ENCODE results near the gene SPOCK1.

Gene SPOCK1

DNA sequence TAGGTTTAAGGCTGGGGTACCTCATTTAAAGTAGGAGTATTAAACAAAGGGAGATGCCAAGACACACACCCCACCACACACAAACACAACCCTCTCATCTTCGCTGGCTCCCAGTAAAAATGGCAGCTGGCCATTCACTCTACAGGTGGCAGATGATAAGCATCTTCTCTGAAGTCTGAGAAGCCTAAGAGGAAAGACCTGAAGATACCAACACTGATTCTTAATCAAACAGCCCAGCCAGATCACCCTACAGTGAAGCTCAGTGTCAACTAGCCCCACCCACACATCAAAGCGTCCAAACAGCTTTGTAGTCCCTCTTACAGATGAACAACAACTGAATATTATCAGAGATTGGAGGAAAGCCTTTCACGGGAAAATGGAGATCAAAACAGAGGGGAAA, 59.5 kb downstream of the SPOCK1 start:
- DNase-seq, result no peak

DNA sequence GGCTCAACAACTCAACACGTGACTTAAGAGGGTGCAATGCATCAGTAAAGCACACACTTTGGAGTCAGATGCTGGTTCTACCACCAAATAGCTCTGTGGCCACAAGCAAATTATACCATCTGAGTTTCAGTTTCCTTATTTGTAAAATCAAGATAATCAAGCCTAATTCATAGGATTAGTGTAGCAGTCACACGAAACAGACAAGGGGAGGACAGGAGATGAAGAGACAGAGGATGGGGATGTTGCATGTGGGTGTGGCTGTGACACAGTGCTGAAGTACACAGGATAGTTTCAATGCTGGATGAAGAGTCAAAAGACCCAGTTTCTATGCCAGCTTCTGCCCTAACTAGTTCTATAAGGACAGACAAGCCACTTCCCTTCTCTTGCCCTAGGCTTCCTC, 60.2 kb downstream of the SPOCK1 start:
- no peak for DNase-seq

DNA sequence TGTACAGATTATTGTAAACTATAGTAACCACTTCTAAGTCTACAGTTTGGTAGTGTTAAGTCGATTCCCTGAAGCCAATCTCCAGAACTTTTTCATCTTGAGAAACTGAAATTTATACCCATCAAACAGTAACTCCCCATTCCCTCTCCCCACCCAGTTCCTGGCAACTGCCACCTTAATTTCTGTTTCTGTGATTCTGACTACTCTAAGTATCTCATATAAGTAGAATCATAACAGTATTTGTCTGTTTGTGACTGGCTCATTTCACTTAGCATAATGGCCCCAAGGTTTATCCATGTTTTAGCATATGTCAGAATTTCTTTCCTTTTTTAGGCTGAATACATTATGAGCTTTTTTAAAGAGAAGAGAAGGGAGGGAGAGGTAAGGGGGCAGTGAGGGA, 61.4 kb downstream of the SPOCK1 start:
- DNase-seq, result no peak

DNA sequence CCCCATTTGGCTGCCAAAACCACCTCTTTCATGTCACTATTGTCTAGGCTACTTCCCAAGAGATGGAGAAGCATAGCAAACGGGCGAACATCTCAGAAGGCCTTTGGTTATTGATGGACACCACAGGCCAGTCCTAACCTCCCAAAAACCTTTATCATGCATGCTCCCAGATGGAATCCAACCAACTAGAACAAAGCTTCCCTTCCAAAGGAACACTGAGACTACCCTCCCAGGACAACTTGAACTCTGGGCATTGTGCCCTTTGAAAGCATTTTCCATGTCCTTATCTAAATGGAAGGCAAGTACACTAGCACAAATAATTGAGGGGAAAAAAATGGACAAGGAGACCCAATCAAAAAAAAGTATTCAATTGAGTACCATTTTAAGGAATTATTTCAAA, 65.6 kb downstream of the SPOCK1 start:
- no peak for DNase-seq

DNA sequence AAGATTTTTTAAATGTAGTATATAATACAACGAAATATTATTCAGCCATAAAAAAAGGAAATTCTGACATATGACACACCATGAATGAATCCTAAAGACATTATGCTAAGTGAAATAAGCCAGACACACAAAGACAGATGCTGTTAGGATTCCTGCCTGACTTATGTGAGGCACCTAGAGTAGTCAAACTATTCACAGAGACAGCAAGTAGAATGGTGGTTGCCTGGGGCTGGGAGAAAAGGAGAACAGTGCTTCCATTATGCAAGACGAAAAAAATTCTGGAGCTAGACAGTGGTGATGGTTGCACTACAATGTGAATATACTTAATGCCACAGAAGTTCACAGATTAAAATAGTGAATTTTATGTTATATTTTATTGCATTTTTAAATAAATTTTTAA, 66.8 kb downstream of the SPOCK1 start:
- DNase-seq, result no peak

DNA sequence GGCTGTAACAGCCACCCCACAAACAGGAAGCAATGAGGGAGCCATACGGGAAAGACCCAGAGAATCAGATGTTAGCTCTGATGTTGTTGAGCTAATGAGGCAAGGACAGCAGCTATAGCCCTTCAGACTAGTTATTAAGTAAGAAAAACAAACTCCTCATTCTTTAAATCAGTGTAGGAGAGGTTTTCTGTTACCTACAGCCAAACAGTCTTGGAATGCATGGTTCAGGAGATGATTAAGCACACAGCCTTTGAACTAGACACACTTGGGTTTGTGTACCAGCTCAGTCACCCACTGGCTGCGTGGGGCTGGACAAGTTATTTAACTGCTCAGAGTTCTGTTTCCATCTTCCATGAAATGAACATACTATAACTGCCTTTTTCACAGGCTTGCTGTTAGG, 68.1 kb downstream of the SPOCK1 start:
- DNase-seq, result no peak

DNA sequence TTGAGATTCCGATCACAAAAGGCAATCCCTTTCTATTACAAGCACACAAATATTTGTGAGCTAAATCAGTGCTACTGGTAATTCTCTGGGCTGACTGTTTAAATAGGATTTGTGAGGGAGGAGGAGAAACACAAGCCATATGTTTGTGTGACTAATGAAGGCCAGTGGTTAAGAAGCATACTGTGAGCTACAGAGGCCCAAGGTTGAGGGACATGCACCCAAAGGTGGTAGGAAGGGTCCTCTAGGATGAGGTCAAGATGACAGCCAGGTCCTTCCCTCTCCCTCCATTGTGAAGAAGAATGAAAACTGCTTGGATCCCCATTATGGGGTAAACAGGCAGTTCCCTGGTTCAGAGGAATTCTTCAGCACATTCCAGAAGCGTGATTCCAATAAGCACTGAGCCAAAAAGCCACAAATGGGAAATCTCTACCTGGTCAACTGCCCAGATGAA, 83.9 kb downstream of the SPOCK1 start:
- no peak for DNase-seq

DNA sequence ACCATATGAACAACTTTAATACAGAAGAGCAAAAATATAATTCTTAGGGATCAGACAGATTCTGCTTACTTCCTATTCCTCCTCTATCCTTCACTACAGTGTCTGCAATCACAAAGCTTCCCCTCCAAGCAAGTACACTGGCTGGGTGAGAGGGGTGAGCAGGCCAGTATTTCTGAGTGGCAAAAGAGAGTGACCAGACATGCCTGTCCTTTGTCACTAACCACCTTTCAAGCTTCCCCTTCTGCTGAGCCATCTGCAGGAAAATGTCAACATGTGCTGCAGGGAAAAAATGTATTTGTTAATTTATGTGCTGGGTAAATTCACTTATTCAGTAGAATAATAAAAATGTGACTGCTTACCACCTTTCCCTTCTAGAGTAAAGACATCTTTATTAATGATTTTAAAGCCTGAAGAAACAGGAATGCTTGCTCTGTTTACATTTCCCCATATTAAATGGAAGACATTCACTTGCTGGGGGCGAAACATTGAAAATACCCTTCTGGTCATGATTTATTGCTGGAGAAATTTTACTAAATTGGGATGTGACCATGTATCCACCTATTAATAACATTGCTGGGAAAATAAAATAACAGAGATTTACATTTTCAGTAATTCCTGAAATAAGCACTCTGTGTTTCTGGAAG, 84.9 kb downstream of the SPOCK1 start:
- DNase-seq, result no peak

DNA sequence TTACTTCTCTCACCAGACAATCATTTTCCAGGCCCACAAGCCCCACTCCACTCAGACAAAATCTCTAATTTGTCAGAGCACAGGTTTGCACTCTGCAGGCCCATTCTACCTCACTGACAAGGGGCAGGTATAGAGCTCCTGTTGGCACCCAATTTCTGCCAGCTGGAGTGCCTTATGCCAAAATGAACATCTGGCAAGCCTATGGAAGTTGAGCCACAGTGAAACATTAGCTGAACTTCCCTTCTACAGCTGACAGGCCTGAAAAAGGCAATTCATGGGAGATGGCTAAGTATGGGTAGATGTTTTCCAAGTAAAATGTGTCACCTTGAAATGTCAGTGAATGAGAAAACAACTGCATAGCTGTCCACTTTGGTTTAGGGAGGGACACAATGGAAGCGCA, 87.0 kb downstream of the SPOCK1 start:
- no peak for DNase-seq

DNA sequence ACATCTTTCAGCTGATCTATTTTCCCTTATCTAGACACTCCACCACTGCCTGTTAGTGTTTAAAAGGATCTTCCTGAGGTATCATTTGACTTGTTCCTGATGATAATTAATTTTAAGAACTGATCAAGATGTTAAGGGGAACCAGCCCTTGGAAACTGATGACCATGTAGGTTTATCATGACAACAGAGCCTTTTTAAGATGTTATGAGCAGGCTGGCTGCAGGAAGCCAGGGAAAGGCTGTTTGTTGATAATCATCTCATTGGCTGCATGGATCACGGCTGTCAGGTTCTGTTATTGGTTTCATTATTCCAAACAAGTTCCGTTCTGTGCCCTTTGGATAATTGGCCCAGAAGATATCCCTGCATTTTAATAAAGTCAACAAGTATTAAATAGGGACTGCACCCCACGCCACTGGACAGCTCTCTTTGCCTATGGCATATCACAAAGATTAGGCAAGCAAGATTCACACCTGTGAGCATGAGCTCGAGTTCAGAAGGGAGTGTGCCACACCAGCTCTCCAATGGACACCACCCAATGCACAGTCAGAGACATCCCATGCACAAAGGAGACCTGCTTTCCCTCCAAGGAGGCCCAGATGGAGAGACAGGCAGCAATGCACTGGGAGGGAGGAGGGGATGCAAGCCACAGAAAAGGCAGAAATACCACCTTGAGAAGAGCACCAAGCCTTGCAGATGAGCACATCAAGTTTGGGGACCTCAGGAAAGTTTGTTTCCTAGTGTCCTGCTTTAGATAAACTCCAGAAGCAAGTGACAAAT, 88.7 kb downstream of the SPOCK1 start:
- no peak for DNase-seq

DNA sequence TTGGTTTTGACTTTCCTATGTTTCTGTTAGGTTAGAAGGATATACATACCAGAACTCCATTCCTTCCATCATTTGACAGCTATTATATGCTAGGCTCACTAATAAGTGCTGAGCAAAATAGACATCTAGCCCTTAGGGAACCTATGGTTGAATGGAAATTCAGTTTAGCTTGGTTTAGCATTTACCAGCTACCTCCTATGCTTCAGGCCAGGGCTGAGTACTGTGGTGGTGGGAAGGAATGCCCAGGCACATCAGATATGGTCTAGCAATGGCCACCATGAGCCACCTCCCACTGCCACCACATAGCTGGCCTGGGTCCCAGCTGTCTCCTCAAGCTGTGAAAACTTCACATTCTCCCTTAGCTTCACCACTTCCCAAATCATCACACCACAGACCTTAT, 89.4 kb downstream of the SPOCK1 start:
- DNase-seq, result no peak

DNA sequence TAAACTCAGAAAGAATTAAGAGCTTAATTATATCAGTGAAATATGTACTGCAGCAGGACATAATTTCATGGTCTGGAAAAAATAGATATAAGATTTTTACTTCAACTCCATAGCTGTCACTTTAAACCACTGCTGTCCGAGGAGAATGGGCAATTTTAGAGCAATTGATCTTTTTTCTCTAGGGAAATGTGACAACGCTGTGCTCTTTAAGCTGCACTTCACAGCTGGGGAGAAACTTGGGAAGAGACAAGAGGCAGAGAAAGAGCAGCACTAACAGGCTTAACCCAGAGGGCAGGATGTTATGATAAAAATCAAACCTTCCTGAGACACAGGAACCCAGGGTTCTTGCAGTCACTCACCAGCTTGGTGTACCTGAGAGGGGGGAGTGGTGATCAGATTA, 92.0 kb downstream of the SPOCK1 start:
- no peak for DNase-seq

DNA sequence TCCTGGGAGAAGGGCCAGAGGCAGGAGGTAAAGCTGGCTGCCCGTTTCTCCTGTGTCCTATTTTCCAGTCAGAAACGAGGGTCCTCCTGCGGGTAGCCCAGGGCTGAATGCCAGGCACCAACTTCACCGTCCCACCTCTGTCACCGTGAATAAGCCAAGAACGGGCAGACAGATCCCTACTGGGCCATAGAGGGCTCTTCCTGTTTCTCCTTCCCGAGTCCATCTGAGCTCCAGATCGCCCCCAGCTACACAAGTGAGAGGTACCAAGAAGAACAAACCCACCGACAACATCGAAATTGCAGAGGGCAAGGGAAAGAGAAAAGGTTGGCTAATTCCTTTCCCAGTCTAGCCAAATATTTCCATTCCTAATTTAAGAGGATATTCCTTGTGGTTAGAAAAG, 93.7 kb downstream of the SPOCK1 start:
- no peak for DNase-seq

DNA sequence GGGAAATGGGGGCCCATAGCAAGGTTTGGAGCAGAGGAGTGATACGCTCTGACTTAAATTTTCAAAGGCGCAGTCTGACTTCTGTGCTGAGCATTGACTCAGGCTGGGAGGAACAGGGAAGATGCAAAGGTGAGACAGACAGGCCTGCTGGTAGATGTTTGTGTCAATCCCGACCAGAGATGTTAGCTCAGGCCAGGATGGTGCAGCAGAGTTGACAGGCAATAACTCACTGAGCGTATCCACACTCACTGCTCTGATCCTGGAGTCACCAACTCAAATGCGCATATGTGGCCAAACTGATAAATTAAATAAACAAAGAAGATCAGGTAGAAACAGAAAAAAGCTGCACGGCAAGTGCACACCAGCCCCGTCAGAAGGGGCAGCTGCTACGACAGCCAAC, 95.3 kb downstream of the SPOCK1 start:
- no peak for DNase-seq

DNA sequence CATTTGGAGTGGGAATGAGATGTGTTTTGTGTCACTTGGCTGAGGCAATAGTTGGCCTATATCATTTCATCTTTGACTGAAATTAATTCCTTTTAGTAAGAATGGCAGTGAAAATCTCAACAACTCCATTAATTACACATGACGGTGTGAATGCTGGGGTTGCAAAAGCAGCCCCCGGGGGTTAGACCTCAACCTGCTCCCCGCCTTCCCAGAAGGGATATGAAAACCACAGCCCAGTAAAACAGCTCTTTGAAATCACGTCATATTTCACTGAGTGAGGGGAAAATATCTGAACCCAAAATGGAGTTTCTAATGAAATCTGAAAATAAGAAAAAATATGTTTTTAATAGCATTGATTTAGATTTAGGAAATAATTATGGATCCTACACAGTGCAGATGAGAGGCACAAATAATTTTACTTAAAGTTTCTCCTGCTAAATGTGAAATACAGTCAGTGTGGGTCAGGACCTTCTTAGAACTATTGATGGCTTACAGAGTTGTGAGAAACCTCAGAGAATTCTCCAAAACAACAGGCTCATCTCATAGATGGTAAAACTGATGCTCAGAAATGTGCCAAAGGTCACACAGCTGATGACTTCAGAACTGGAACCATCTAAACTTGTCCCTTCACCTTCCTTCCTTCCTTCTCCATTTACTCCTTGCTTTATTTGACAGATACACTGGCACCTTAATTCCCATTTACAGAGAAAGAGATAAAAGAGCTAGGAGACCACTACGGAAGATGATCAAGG, 96.5 kb downstream of the SPOCK1 start:
- no peak for DNase-seq

DNA sequence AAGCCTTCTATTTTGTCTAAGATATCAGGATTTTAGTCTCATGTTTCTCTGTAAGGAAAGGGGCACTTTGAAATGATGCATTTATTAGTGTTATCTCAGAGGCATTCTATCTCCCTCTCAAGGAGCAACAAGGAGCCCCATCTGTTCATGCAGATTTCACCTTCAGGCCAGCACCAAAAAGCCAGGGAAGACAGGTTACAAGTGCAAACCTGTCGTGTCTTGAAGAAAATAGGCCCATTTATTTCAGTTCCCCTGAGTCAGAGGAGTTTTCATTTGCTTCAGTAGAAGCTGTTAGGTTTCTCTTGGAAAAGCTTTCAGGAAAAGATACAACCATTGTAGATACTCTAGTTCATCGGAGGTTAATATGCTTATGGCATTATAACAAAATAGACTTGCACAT, 97.2 kb downstream of the SPOCK1 start:
- DNase-seq, result no peak

DNA sequence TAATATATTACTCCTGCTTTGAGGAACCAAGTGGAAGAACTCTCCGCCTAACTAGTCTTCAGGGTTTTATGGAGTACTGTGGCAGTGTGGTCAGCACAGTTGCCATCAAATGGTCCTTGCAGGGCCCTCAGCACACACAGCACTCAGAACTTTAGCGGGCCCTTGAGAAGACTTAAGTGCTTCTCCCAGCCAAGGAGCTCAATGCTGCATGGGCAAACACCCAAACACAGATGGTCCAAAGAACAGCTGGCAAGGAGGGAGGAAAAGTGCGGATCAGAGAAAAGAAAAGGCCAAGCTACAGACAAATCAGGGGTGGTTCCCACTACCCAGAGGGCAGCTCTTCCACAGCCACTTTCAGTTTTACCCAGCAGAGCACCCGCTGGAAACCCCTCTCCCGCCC, 98.6 kb downstream of the SPOCK1 start:
- no peak for DNase-seq

DNA sequence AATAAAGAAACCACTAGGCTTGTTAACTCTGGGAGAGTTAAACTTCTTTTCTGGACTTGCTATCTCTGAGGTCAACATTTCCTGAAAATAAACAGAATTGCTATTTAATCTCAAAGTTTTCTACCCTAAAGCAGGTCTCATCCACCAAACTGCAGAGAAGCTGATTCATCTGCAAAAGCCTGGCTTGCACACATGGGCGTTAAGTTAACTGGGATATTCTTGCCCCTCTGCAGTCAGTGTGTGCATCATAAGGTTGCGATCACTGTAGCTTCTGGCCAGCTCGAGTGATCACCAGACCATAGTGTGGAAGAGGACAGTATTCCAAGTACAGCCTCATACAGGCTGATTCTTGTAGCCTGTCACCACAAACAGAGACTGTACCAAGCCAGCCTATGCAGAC, 99.2 kb downstream of the SPOCK1 start:
- no peak for DNase-seq

DNA sequence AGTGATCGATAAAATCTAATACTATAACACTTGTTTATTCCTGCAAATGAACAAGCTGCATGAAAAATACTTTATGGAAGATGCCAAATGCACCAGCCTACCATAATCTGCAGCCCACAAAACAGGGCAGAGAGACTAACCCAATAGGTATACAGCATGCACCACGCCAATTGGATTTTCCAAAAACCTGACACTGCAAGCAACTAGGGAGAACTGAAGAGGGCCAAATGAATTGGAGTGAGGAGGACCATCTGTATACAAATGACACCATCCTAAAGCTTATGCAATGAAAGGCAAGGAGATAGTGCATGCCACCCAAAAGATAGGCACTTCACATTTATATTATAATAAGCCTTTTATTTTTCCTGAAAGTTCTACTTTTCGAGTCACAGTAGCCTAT, 100.4 kb downstream of the SPOCK1 start:
- DNase-seq, result no peak

DNA sequence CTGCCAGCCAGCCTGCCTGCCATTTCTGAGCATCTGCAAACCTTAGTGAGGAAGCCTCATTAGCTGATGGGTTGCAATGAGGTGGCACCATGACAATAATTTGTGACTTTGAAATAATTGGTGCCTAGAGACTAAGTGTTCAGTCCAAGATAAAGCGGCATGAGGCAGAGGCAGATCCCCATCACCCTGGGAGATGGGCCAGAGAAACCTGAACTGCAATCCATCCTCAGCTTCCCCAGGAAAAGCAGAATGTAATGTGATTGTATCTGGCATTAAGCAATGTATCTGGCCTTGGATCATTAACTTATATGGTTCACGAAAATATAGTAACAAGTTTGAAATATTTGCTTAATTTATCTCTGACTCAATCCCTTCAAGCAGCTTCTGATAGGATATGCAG, 101.0 kb downstream of the SPOCK1 start:
- no peak for DNase-seq

DNA sequence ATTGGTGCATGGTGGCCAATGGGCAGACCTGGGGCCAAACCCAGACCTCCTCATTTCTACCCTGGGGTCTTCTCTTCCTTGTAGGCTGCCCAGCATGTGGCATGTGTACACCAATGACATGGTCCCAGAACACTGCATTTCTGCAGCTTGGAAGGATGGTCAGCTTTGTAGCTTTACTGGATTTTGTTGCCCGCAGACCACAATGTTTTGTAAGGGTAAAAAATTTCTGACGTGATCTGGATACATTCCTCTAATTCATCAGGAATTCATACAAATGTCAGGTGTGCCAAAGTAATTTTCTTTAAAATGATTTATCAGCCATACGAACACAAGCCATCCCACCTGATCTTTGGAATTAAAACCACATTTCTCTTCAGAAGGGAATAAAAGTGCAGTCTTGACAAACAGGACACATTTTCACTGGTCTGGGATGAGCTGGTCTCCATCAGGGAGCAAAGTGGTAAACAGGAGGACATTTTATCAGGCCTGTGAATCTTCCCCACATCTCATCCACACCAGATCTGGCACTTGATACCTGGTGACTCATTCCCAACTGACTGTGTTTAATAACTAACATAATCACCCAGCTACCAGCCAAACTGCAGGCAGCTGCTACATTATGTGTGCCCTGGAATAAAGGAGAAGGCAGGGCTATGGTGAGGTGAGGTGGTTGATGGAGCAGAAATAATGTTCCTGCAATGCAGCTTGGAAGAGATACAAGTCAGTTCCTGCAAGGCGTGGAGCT, 103.9 kb downstream of the SPOCK1 start:
- no peak for DNase-seq

DNA sequence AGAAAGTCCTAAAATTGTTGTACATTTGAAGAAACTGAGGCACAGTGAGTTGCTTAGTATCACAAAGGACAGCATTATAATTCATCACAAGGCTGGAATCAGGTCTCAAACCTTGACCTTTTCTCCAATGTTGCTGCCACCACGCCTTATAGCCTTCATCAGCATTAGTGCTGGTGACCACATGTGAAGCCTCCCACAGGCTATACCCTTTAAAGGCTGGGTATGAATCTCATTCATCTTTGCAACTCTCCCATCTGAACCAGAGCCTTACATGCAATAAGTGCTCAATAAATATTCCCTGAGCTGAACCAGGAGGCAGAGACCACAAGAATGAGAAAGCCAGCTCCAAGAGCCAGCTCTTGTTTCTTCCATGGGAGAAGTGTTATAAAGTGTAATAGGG, 104.7 kb downstream of the SPOCK1 start:
- no peak for DNase-seq
